GM12864 (cell line): ENCODE data around the gene EFCAB6.

Experiments
- DNase-seq: peaks from one replicate; pipeline ENCODE4 v3.0.0-alpha.2; 2011; ENCODE audit warnings: low read depth
- H3K4me3 ChIP-seq: 2 replicates; pipeline ENCODE4 v1.5.1; 2011; ENCODE audit warnings: mild to moderate bottlenecking, low read depth, low read length, control low read depth
- TF ChIP-seq, protein P1 (sequence below): IDR thresholded peaks from 2 replicates; pipeline ENCODE4 v1.5.1; 2011; ENCODE audit warnings: low read depth, mild to moderate bottlenecking, moderate library complexity, low read length, control low read depth, inconsistent platforms; ENCODE audit errors: missing control alignments

Gene EFCAB6

DNA sequence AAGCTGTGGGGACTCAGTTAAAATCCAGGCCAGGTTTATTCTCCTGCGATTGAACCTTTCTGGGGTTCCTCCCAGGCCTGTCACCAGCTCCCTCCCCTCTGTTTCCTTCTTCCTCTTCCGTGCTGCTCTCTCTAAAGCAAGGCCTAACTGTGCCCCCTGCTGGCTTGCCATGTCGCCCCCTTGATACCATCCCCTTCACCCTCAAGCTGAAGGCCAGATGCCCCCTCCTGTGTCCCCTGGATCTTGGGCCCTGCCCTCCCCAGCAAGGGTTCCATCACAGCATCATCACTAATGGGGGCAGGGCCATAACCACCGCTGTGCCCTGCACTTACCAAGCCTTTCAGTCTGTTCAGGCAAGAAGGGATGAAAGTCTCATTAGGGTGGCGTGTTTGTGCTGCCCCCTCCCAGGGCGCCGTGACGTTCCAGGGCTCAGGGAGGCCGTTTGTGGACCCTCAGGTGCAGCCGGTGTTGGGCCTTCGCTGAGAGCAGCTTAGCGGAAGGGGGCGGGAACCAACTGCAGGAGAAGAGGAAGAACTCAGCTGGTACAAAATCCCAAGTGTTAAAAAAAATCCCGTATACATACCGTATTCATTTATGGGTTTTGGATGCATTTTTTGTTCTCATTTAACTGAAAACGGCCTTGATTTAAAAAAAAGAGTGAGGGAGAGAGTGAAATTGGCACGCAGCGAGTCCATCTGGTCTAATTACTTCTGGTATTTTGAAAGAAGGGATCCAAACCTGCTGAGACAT lies 330.4 kb downstream of the EFCAB6 start:
- DNase-seq = no peak
- TF ChIP-seq, protein P1, sequence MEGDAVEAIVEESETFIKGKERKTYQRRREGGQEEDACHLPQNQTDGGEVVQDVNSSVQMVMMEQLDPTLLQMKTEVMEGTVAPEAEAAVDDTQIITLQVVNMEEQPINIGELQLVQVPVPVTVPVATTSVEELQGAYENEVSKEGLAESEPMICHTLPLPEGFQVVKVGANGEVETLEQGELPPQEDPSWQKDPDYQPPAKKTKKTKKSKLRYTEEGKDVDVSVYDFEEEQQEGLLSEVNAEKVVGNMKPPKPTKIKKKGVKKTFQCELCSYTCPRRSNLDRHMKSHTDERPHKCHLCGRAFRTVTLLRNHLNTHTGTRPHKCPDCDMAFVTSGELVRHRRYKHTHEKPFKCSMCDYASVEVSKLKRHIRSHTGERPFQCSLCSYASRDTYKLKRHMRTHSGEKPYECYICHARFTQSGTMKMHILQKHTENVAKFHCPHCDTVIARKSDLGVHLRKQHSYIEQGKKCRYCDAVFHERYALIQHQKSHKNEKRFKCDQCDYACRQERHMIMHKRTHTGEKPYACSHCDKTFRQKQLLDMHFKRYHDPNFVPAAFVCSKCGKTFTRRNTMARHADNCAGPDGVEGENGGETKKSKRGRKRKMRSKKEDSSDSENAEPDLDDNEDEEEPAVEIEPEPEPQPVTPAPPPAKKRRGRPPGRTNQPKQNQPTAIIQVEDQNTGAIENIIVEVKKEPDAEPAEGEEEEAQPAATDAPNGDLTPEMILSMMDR = peak; percentile 43
- no peak overlapping the region for H3K4me3 ChIP-seq

DNA sequence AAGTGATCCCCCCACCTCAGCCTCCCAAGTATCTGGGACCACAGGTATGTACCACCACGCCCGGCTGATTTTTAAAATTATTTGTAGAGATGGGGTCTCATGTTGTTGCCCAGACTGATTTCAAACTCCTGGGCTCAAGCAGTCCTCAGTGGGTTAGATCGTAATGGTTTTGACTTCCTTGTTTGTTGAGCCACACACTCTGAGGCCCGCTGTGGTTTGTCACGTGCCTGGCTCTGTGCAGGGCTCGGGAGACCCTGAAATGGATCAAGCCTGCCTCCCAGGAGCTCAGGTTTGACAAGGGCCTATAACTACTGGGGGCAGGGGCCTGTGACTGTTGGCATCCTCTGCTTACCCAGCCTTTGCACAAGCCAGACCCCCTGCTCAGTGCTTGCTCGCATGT lies 332.1 kb downstream of the EFCAB6 start:
- DNase-seq = no peak
- H3K4me3 ChIP-seq = no peak overlapping the region
- TF ChIP-seq, protein P1 = no peak

DNA sequence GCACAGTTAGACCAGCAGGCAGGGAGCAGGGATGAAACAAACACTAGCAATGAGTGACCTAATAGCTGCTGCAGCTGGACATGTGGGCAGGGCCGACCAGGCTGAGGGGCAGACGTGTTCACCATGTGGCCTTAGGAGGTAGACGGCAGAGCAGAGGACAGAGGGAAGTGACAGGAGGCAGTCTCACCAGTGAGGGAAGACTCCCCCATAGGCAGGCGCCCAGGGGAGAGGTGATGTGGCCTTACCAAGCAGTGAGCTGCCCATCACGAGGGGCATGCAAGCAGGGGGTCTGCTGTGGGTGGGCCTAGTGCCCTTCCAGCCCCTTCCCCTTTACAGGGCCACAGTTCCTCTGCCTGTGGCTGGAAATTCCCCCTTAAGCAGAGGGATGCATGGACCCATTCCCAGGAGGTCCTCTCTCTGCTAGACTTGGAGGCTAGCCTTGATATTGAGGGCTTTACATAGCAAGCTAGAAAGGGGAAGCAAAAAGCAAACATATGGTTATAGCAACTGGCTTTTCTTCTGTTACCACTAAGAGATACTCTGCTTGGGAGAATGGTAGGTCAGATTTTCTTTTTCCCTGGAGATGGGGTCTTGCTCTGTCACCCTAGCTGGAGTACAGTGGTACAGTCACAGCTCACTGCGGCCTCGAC lies 332.7 kb downstream of the EFCAB6 start:
- no peak overlapping the region for H3K4me3 ChIP-seq
- DNase-seq = no peak
- TF ChIP-seq, protein P1 = no peak
